Neutrophil (primary cell): ENCODE results near the gene PLA2G15.

Experiments
- H3K27ac ChIP-seq: fragments of 200-600 bp; sonication (generic); 2 replicates; pipeline ENCODE4 v1.5.1; 2016; ENCODE audit warnings: mild to moderate bottlenecking, moderate library complexity
- H3K27me3 ChIP-seq: fragments of 200-600 bp; sonication (generic); 2 replicates; pipeline ENCODE4 v1.6.0; 2016; ENCODE audit warnings: mild to moderate bottlenecking
- H3K36me3 ChIP-seq: fragments of 200-600 bp; sonication (generic); 2 replicates; pipeline ENCODE4 v1.5.1; 2017
- H3K4me1 ChIP-seq, 2 experiments: fragments of 200-600 bp in 1 of 2; sonication (generic) in 1 of 2; 1 replicate in 1 of 2; 2 replicates in 1 of 2; pipeline versions ENCODE4 v1.5.1 to v1.6.1; 2013 to 2016; ENCODE audit warnings: low read depth in 1 of 2, low read length in 1 of 2, mild to moderate bottlenecking in 1 of 2, moderate library complexity in 1 of 2; ENCODE audit not compliant: control insufficient read depth in 1 of 2, insufficient read depth in 1 of 2
- H3K4me3 ChIP-seq, 2 experiments: fragments of 200-600 bp in 1 of 2; sonication (generic) in 1 of 2; 1 replicate in 1 of 2; 2 replicates in 1 of 2; pipeline ENCODE4 v1.5.1; 2013 to 2016; ENCODE audit warnings: low read depth in 1 of 2, low read length in 1 of 2, mild to moderate bottlenecking in 1 of 2, moderate library complexity in 1 of 2
- H3K9me3 ChIP-seq: fragments of 200-600 bp; sonication (generic); 2 replicates; pipeline ENCODE4 v1.5.1; 2016
- CTCF ChIP-seq: fragments of 200-600 bp; sonication (generic); IDR thresholded peaks from 2 replicates; pipeline ENCODE4 v1.5.1; 2016; ENCODE audit warnings: antibody characterized with exemption

Gene PLA2G15

GRCh38 chr16:68310437-68310773, 65.2 kb downstream of the PLA2G15 start:
- H3K4me3 ChIP-seq, result peak overlapping the region; percentile 83 to 96
- TF ChIP-seq CTCF, result no peak
- no peaks in the 10 kb centered on the region for H3K9me3 ChIP-seq
- no peaks in the 10 kb centered on the region for H3K27me3 ChIP-seq
- peaks cover 36% of the 10 kb centered on the region for H3K36me3 ChIP-seq
- peaks cover 25% of the 10 kb centered on the region in 2 experiments for H3K4me1 ChIP-seq
- peak overlapping the region; percentile 89 for H3K27ac ChIP-seq
